A549 treated with DMSO at 1 μM for 4 hours (cell line): ENCODE measurements around the gene CPNE1. TPM values are rescaled to one million over a fixed set of nuclear protein-coding genes. Genes with fewer than 3 reads are reported as not detected.

ENCODE experiments used
- total RNA-seq: library from RNA; stranded (reverse); fragments of 200-300 nt; extraction: Qiagen RNA extraction; gene quantifications from 5 replicates; pipeline ENCODE4 v1.2.3, GENCODE V29; 2022; ENCODE audit warnings: low read depth

CPNE1 gene
- total RNA-seq, result 186 to 230 TPM (median 216 TPM) in 5 replicates

DNA sequence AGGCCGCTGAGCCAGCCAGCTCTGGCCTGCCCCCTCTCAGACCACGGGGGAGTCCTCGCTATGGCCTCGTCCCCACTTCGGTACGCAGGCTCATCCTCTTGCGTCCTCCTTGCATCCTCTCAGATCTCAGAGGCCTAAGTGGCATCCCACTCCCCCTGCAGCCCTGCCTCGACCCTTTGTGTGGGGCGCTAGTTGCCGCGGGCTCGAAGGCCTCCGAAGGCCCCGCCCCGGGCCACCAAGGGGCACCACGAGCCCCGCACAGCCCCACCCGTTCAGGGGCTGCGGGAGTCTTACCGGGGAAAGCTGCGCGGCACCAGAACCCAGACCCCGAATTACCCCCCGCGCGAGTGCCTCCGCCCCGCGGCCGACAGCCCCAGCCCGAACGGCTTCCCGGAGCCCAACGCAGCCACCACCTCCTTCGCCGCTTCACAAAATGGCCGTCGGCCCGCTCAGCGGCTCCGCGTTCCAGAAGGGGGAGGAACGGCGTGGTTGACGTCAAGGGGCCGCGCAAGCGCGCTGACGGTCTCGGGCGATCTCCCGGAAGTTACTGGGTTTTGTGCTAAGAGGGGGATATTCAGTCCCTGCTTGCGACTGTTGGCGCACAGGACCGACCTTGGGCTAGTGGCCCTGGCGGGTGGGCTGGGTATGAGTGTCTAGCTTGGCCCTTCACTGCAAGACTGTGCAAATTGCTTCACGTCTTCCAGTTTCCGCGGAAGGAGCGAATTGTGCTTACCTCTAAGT, at the start of gene CPNE1, which contains the start of gene RBM12:
Gene CPNE1 (minus strand): TSS at position 435 of the 741 bp plus-strand sequence. CDS start 31,977 bp downstream, outside the sequence.
Gene RBM12 (minus strand): TSS at position 435 of the 741 bp plus-strand sequence. CDS start 9,578 bp downstream, outside the sequence.

GRCh38 chr20:35699127-35699956, 34.6 kb upstream of the CPNE1 start, which contains the start of the genes NFS1 and ROMO1:
Gene NFS1 (minus strand): TSS chr20:35699352. CDS start chr20:35699288, 64 bp downstream.
Gene ROMO1 (plus strand): TSS chr20:35699405. CDS start chr20:35699633, 228 bp downstream.

GRCh38 chr20:35615667-35616464, 48.8 kb downstream of the CPNE1 start, which contains the start of gene SPAG4:
Gene SPAG4 (plus strand): TSS chr20:35615829. CDS start chr20:35616004, 175 bp downstream.

Other genes starting within 250 kb of the CPNE1 start
- 0.03 TPM in 1 of 5 replicates, not detected in the others for gene GDF5, start 226.7 kb downstream of the CPNE1 start, total RNA-seq
- 23.6 to 33.8 TPM (median 30.0 TPM) in 5 replicates for gene CEP250, start 209.3 kb downstream of the CPNE1 start, total RNA-seq
- gene C20orf173, start 135.2 kb downstream of the CPNE1 start, total RNA-seq, result not detected in 5 replicates
- 231 to 244 TPM (median 237 TPM) in 5 replicates for gene ERGIC3, start 122.8 kb downstream of the CPNE1 start, total RNA-seq
- gene SPAG4, start 49.1 kb downstream of the CPNE1 start, total RNA-seq, result 3.0 to 5.2 TPM (median 4.8 TPM) in 5 replicates
- gene RBM12, start within 50 bp of the CPNE1 start, total RNA-seq, result 85.5 to 93.3 TPM (median 88.4 TPM) in 5 replicates
- gene NFS1, start 34.5 kb upstream of the CPNE1 start, total RNA-seq, result 22.5 to 38.1 TPM (median 36.8 TPM) in 5 replicates
- 323 to 402 TPM (median 335 TPM) in 5 replicates for gene ROMO1, start 34.5 kb upstream of the CPNE1 start, total RNA-seq
- 170 to 198 TPM (median 178 TPM) in 5 replicates for gene RBM39, start 77.4 kb upstream of the CPNE1 start, total RNA-seq
- gene PHF20, start 107.1 kb upstream of the CPNE1 start, total RNA-seq, result 20.5 to 28.2 TPM (median 24.0 TPM) in 5 replicates